Natural killer cell treated with Interleukin-12 subunit alpha and Interleukin-12 subunit beta and Interleukin-15 and Interleukin-18, amount 100 ng/mL, for 72 hours (primary cell): Measurements from ENCODE around the gene MBOAT7. TPM values are rescaled to one million over a fixed set of nuclear protein-coding genes. Genes with fewer than 3 reads are reported as not detected.
"Not testable (repeated sequence)": the region's sequence is repeated elsewhere in the genome, so short reads cannot be mapped to it uniquely, and the experiment has no call there.

Experiments used
- ATAC-seq, 2 donors: fragments of 150-1000 bp; cut with Tn5 transposase in 1 of 2; sonication (Bioruptor Pico), chemical (Tn5 transposase) in 1 of 2; 2 replicates each; pipeline ENCODE4 v1.10.0; 2021
- DNase-seq: peaks from one replicate; pipeline ENCODE4 v3.0.0; 2022; ENCODE audit warnings: low spot score
- H3K27ac Mint-ChIP-seq, 2 donors: 1 replicate in 1 of 2; 2 replicates in 1 of 2; pipeline ENCODE4 v1.8.0; 2022; ENCODE audit warnings: mixed read lengths in 2 of 2, mild to moderate bottlenecking in 1 of 2, moderate library complexity in 1 of 2
- H3K27me3 Mint-ChIP-seq, 2 donors: 1 replicate in 1 of 2; 2 replicates in 1 of 2; pipeline ENCODE4 v1.8.0; 2022; ENCODE audit warnings: mixed read lengths in 2 of 2
- H3K36me3 Mint-ChIP-seq: one replicate; pipeline ENCODE4 v1.8.0; 2022; ENCODE audit warnings: mixed read lengths
- H3K4me1 Mint-ChIP-seq, 2 donors: 1 replicate in 1 of 2; 2 replicates in 1 of 2; pipeline ENCODE4 v1.8.0; 2022; ENCODE audit warnings: low read depth in 2 of 2, mixed read lengths in 2 of 2, mild to moderate bottlenecking in 1 of 2
- H3K4me3 Mint-ChIP-seq: one replicate; pipeline ENCODE4 v1.8.0; 2022; ENCODE audit warnings: mixed read lengths
- H3K9me3 Mint-ChIP-seq: 2 replicates; pipeline ENCODE4 v1.8.0; 2022; ENCODE audit warnings: mixed read lengths
- total RNA-seq, 2 donors: library from RNA; stranded (reverse); gene quantifications; one replicate each; pipeline ENCODE4 v1.2.3, GENCODE V29; 2022

MBOAT7 gene
- total RNA-seq, result 10 to 100 TPM; 24.2 to 56.5 TPM

DNA sequence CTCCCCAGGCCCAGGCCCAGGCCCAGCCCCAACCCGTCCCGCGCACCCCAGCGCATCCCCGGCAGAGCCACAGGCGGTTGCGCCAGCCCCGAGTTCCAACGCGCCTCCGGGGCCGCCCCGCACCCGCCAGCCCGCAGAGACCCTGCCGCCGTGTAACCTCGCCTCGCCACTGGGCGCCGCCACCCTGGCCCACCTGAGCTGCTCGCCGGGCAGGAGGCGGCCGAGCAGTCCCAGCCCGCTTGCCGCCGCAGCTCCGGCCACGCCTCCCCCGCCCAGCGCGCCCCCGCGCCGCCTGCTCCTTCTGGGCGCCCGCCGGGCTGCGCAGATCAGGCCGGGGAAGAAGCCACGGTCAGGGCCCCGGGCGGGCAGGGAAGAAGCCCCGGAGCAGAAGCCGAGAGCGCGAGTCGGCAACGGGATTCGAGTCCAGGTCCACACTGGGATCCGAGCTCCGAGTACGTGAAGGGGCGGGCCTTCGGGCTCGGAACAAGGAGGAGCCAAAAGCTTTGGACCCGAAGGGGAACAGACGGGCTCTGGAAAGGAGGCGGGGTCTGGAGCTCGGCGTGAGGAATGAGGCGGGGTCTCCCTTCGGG is at the start of gene MBOAT7:
MBOAT7 (minus strand) TSS at position 436 of the 590 bp plus-strand sequence. CDS start 1,072 bp downstream, outside the sequence.
- Mint-ChIP-seq H3K36me3 (no peaks in the 10 kb centered on the region), H3K27ac (peak within 1 kb of the TSS; percentile 93 to 95), H3K9me3 (no peaks in the 10 kb centered on the region), H3K27me3 (no peaks in the 10 kb centered on the region), H3K4me3 (peak within 1 kb of the TSS; percentile 87), H3K4me1 (peaks cover 23 to 30% of the 10 kb centered on the region in 2 donors)
- DNase-seq (no peak), ATAC-seq (peak; percentile 1 to 4)

GRCh38 chr19:54233941-54234340 is 44.6 kb upstream of the MBOAT7 start:
- Mint-ChIP-seq H3K4me3 (no peak overlapping the region), H3K9me3 (no peaks in the 10 kb centered on the region), H3K27me3 (peaks cover 30 to 44% of the 10 kb centered on the region in 2 donors), H3K4me1 (peaks cover 4% of the 10 kb centered on the region in 2 donors), H3K36me3 (no peaks in the 10 kb centered on the region), H3K27ac (no peak overlapping the region)
- ATAC-seq (no peak), DNase-seq (no peak)

- ATAC-seq (peak; percentile 90 to 91), DNase-seq (peak; percentile 92)
- no peaks in the 10 kb centered on the region for H3K36me3 Mint-ChIP-seq
- H3K4me3 Mint-ChIP-seq, result no peak overlapping the region
- no peaks in the 10 kb centered on the region for H3K9me3 Mint-ChIP-seq
- H3K27ac Mint-ChIP-seq, result no peak overlapping the region
- H3K27me3 Mint-ChIP-seq, result peaks cover 30 to 39% of the 10 kb centered on the region in 2 donors
- peaks cover 4% of the 10 kb centered on the region in 2 donors for H3K4me1 Mint-ChIP-seq
These were observed 41.9 kb upstream of the MBOAT7 start for GRCh38 chr19:54231077-54231931.

DNA sequence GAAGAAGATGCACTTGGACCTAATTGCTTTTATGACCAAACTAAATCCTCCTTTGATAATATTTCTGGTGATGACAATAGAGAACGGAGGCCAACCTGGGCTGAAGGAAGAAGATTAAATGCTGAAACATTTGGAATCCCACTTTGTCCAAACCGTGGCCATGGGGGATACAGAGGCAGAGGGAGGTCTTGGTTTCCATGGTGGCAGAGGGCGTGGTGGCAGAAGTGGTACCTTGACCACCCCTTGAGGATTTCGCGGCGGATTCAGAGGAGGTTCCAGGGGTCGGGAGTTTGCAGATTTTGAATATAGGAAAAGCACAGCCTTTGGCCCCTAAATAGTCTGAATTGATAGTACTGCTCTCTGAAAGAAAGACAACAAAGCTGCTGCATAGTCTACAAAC is 40.7 kb upstream of the MBOAT7 start:
- H3K9me3 Mint-ChIP-seq, result no peaks in the 10 kb centered on the region
- no peak overlapping the region for H3K4me3 Mint-ChIP-seq
- DNase-seq (no peak), ATAC-seq (no peak)
- H3K4me1 Mint-ChIP-seq, result peaks cover 4% of the 10 kb centered on the region in 2 donors
- peaks cover 26 to 32% of the 10 kb centered on the region in 2 donors for H3K27me3 Mint-ChIP-seq
- no peaks in the 10 kb centered on the region for H3K36me3 Mint-ChIP-seq
- H3K27ac Mint-ChIP-seq, result no peak overlapping the region

DNA sequence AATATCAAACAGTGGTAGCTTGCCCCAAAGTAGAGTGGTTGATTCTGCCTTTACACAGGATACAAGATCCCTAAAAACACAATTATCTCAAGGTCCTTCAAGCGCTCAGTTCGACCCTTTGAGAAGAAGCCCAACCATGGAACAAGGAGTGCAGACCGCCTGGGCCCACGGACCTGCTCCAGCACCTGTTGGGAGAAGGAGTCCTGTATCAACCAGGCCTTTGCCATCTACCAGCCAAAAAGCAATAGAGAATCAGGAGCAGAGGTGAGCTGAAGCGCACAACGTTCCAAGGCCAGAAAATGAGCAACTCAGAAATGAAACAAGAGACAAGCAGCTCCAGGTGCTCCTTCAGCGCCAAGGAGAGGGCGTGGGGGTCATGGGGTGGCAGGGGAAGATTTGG is 39.8 kb upstream of the MBOAT7 start:
- peaks cover 25 to 26% of the 10 kb centered on the region in 2 donors for H3K27me3 Mint-ChIP-seq
- H3K27ac Mint-ChIP-seq, result no peak overlapping the region
- ATAC-seq, result no peak
- no peaks in the 10 kb centered on the region for H3K36me3 Mint-ChIP-seq
- no peak overlapping the region for H3K4me3 Mint-ChIP-seq
- peaks cover 4% of the 10 kb centered on the region in 2 donors for H3K4me1 Mint-ChIP-seq
- no peak for DNase-seq
- no peaks in the 10 kb centered on the region for H3K9me3 Mint-ChIP-seq

GRCh38 chr19:54224619-54225018 is 35.2 kb upstream of the MBOAT7 start:
- DNase-seq, H3K27ac Mint-ChIP-seq, H3K4me1 Mint-ChIP-seq, ATAC-seq, H3K4me3 Mint-ChIP-seq, H3K36me3 Mint-ChIP-seq, H3K9me3 Mint-ChIP-seq: not testable (repeated sequence)
- peaks cover 11 to 19% of the 10 kb centered on the region in 2 donors for H3K27me3 Mint-ChIP-seq

GRCh38 chr19:54223937-54224281 is 34.5 kb upstream of the MBOAT7 start:
- not testable (repeated sequence) for H3K4me1 Mint-ChIP-seq, H3K9me3 Mint-ChIP-seq, H3K36me3 Mint-ChIP-seq, DNase-seq, H3K4me3 Mint-ChIP-seq
- H3K27me3 Mint-ChIP-seq, result peaks cover 6 to 15% of the 10 kb centered on the region in 2 donors
- peak overlapping the region in 1 of 2 donors; percentile 53 for H3K27ac Mint-ChIP-seq
- peak in 1 of 2 donors; percentile 34 for ATAC-seq

- H3K4me3 Mint-ChIP-seq, H3K4me1 Mint-ChIP-seq, H3K9me3 Mint-ChIP-seq, H3K36me3 Mint-ChIP-seq: not testable (repeated sequence)
- H3K27me3 Mint-ChIP-seq, result peaks cover 4 to 14% of the 10 kb centered on the region in 2 donors
- DNase-seq (peak; percentile 58), ATAC-seq (peak in 1 of 2 donors; percentile 22)
- peak overlapping the region in 1 of 2 donors; percentile 53 for H3K27ac Mint-ChIP-seq
These were observed 34.0 kb upstream of the MBOAT7 start for GRCh38 chr19:54223277-54223936.

DNA sequence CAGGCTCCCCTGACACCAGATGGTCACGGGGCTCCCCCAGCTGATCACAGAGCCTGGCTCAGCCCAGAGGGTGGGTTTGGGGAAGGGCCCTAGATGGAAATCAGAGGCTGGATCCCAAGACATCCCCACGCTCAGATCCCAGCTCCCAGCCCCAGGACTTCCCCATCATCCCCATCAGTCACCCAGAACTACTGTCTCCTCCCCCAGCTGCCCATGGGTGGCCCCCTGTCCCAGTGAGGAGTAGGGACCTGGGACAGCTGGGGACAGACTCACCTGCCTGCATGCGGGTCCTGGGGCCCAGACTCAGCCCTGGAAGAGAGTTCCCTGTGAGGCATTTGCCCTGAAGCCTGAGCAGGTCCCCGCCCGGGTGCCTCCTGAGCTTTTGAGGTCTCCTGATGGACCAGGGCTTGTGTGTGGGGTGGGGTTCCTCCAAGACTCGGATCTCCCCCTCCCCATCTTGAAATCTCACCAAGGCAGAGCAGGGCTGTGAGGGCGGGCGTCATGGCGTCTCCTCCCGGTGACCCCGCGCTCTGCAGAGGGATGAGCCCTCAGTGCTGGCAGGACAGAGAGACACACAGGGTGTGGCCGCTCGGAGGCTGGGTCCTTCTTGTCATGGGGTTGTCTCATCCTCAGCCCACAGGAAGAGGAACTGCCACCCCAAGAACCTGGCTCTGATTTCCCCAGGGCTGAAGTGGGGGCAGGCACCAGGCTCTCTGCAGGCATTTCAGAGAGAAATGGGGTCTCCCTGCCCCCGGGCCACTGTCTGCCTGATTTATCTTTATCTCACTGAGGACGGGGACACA is 33.3 kb upstream of the MBOAT7 start, which contains the start of gene LILRB3:
LILRB3 (minus strand) TSS at position 534 of the 803 bp plus-strand sequence; CDS start at position 503, 31 bp downstream.
- not testable (repeated sequence) for H3K36me3 Mint-ChIP-seq, H3K4me3 Mint-ChIP-seq, H3K9me3 Mint-ChIP-seq, H3K4me1 Mint-ChIP-seq
- ATAC-seq, result peak; percentile 41 to 58
- Mint-ChIP-seq H3K27me3 (peaks cover 0 to 12% of the 10 kb centered on the region in 2 donors), H3K27ac (peak within 1 kb of the TSS in 1 of 2 donors; percentile 53)
- peak; percentile 63 for DNase-seq

GRCh38 chr19:54221947-54222346 is 32.6 kb upstream of the MBOAT7 start:
- not testable (repeated sequence) for ATAC-seq, H3K36me3 Mint-ChIP-seq, H3K4me1 Mint-ChIP-seq, H3K27ac Mint-ChIP-seq, H3K9me3 Mint-ChIP-seq, H3K4me3 Mint-ChIP-seq, DNase-seq
- H3K27me3 Mint-ChIP-seq, result peaks cover 0 to 12% of the 10 kb centered on the region in 2 donors

- H3K36me3 Mint-ChIP-seq, ATAC-seq, H3K9me3 Mint-ChIP-seq, H3K27ac Mint-ChIP-seq, H3K4me1 Mint-ChIP-seq, H3K4me3 Mint-ChIP-seq, DNase-seq: not testable (repeated sequence)
- H3K27me3 Mint-ChIP-seq, result peaks cover 0 to 12% of the 10 kb centered on the region in 2 donors
These were observed 30.3 kb upstream of the MBOAT7 start for GRCh38 chr19:54219702-54220101.

DNA sequence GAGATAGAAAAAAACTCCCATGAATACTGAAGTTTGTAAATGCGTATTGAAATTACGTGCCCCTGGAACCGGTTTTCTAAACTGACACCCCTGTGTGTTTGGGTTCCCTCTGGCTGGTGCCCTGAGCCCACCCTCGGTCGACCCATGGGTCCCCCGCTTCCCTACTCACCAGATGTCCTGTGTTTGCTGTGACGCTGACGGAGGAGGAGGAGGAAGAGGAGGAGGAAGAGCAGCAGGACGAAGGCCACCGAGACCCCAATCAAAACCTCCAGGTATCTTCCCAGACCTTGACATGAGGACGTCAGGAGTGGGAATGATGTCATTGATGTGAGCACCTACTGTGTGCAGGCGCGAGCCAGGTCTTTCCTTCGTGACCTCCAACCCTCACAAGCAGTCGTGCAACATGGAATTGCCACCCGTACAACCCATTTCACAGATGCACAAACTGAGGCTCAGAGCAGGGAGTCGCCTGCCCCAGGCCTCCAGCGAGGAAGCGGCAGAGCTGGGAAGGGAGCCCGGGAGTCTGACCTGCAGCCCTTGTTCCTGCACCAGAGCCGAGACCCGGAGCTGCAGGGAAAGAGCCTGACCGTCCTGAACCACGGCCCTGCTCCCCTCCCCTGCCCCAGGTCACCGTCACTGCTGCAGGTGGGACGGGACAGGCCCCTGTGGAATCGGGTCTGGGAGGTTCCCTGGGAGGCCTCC is 29.7 kb upstream of the MBOAT7 start:
- peaks cover 0 to 6% of the 10 kb centered on the region in 2 donors for H3K4me1 Mint-ChIP-seq
- ATAC-seq, result no peak
- DNase-seq, result no peak
- H3K27me3 Mint-ChIP-seq, result peaks cover 0 to 12% of the 10 kb centered on the region in 2 donors
- H3K27ac Mint-ChIP-seq, result no peak overlapping the region
- H3K4me3 Mint-ChIP-seq, result no peak overlapping the region
- H3K9me3 Mint-ChIP-seq, result no peaks in the 10 kb centered on the region
- H3K36me3 Mint-ChIP-seq, result no peaks in the 10 kb centered on the region

DNA sequence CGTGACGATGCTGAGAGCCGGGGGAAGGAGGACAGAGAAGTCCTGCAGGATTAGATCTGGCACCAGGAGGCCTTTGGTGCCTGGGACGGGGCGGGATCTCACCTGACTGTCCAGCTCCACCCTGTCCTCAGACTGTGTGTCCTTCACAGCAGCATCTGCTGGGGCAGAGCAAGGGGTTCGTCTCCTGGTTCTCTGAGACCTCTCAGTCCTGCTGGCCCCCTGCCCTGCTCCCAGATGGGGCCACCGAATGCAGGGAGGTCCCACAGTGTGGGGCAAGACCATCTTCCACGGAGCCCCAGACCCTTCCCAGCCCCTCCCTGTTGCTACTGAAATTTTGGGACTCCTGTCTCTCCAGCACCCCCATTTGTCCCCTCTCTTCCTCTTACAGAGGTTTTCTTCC is 28.9 kb upstream of the MBOAT7 start:
- H3K27me3 Mint-ChIP-seq, result peaks cover 0 to 5% of the 10 kb centered on the region in 2 donors
- no peaks in the 10 kb centered on the region for H3K36me3 Mint-ChIP-seq
- DNase-seq, result no peak
- H3K27ac Mint-ChIP-seq, result no peak overlapping the region
- H3K4me3 Mint-ChIP-seq, result no peak overlapping the region
- no peaks in the 10 kb centered on the region for H3K9me3 Mint-ChIP-seq
- peak in 1 of 2 donors; percentile 24 for ATAC-seq
- peaks cover 0 to 2% of the 10 kb centered on the region in 2 donors for H3K4me1 Mint-ChIP-seq
